Smooth muscle cell (in vitro differentiated cells): ENCODE measurements around the gene ZNF823. TPM values are rescaled to one million over a fixed set of nuclear protein-coding genes. Genes with fewer than 3 reads are reported as not detected.
"Not testable (repeated sequence)": the region's sequence is repeated elsewhere in the genome, so short reads cannot be mapped to it uniquely, and the experiment has no call there.

Experiments
- DNase-seq: peaks from one replicate; lab custom pipeline; 2025; ENCODE audit not compliant: unreplicated experiment; lab: John Stamatoyannopoulos, UW
- H2AFZ ChIP-seq: fragments of 200-600 bp; sonication (generic); 2 replicates; pipeline ENCODE4 v1.6.0; 2016; ENCODE audit warnings: antibody characterized with exemption, low read depth, mild to moderate bottlenecking
- H3F3A ChIP-seq: fragments of 200-600 bp; sonication (generic); 2 replicates; pipeline ENCODE4 v1.6.0; 2017; ENCODE audit warnings: antibody characterized with exemption, low read depth
- H3K27ac ChIP-seq: fragments of 200-600 bp; sonication (generic); 2 replicates; pipeline ENCODE4 v1.5.1; 2016; ENCODE audit warnings: low read depth, mild to moderate bottlenecking
- H3K27me3 ChIP-seq: fragments of 200-600 bp; sonication (generic); 2 replicates; pipeline ENCODE4 v1.6.1; 2016; ENCODE audit warnings: low read depth, mild to moderate bottlenecking
- H3K36me3 ChIP-seq: fragments of 200-600 bp; sonication (generic); 2 replicates; pipeline ENCODE4 v1.5.1; 2016; ENCODE audit warnings: low read depth
- H3K4me1 ChIP-seq: fragments of 200-600 bp; sonication (generic); 2 replicates; pipeline ENCODE4 v1.5.1; 2016; ENCODE audit warnings: low read depth
- H3K4me2 ChIP-seq: fragments of 200-600 bp; sonication (generic); 2 replicates; pipeline ENCODE4 v1.6.0; 2016; ENCODE audit warnings: mild to moderate bottlenecking
- H3K4me3 ChIP-seq: fragments of 200-600 bp; sonication (generic); 2 replicates; pipeline ENCODE4 v1.5.1; 2016; ENCODE audit warnings: mild to moderate bottlenecking
- H3K79me2 ChIP-seq: fragments of 200-600 bp; sonication (generic); 2 replicates; pipeline ENCODE4 v1.6.0; 2016; ENCODE audit warnings: low read depth, mild to moderate bottlenecking
- H3K9ac ChIP-seq: fragments of 200-600 bp; sonication (generic); 2 replicates; pipeline ENCODE4 v1.6.0; 2016; ENCODE audit warnings: low read depth
- H3K9me3 ChIP-seq: fragments of 200-600 bp; sonication (generic); replicated peaks from 2 replicates; pipeline ENCODE4 v1.5.1; 2016; ENCODE audit warnings: low read depth
- H4K20me1 ChIP-seq: fragments of 200-600 bp; sonication (generic); 2 replicates; pipeline ENCODE4 v1.6.0; 2016; ENCODE audit warnings: low read depth
- WGBS: methylation state at CpG from one replicate; pipeline ENCODE4 v1.1.7; 2016; ENCODE audit warnings: low lambda C conversion rate; 5-methylcytosine and 5-hydroxymethylcytosine counted together
- polyA plus RNA-seq: library from polyadenylated mRNA; unstranded; fragments of >200 nt; fragmentation: Nextera tagmentation; extraction: Ambion mirVana; gene quantifications from 2 replicates; pipeline ENCODE4 v1.2.1, GENCODE V29; 2016
- total RNA-seq: library from RNA; depleted of rRNA; stranded (reverse); fragments of >200 nt; gene quantifications from 2 replicates; pipeline ENCODE4 v1.2.3, GENCODE V29; 2014
- TF ChIP-seq, protein P1 (sequence below): fragments of 200-600 bp; sonication (generic); IDR thresholded peaks from 2 replicates; pipeline ENCODE4 v1.5.1; 2017; ENCODE audit warnings: borderline replicate concordance, mild to moderate bottlenecking, antibody characterized with exemption; ENCODE audit not compliant: insufficient read depth, poor library complexity, severe bottlenecking

The ZNF823 gene
- total and polyA plus RNA-seq, 2 experiments from 2014 or later, result 1.0 to 5.7 TPM

DNA sequence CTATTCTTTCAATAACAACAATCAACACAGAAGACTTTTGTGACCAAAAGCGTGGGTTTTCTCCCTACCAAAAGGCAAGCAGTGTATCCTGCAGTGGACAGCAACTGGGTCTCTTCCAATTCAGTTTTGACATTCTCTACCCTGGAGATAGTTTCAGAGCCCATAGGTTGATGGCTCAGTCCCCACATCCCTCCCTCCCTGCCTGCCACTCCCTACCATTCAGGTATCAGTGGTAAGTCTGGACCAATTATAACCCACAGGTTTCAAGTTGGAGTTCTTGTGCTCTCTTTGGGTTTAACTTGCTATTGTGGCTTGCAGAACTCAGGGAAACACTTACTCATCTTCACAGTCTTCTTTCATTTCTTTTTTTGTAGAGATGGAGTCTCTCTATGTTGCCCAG, 60.2 kb downstream of the ZNF823 start:
- Histone ChIP-seq H3K36me3 (no peaks in the 10 kb centered on the region), H3K27ac (no peak overlapping the region), H3K9me3 (peaks cover 14% of the 10 kb centered on the region), H3K4me1 (no peaks in the 10 kb centered on the region), H3K79me2 (no peaks in the 10 kb centered on the region), H3K27me3 (no peaks in the 10 kb centered on the region), H4K20me1 (no peaks in the 10 kb centered on the region), H2AFZ (no peak overlapping the region), H3K4me2 (no peak overlapping the region), H3F3A (no peaks in the 10 kb centered on the region), H3K9ac (no peak overlapping the region), H3K4me3 (no peak overlapping the region)
- no peak for DNase-seq
- TF ChIP-seq, protein P1, sequence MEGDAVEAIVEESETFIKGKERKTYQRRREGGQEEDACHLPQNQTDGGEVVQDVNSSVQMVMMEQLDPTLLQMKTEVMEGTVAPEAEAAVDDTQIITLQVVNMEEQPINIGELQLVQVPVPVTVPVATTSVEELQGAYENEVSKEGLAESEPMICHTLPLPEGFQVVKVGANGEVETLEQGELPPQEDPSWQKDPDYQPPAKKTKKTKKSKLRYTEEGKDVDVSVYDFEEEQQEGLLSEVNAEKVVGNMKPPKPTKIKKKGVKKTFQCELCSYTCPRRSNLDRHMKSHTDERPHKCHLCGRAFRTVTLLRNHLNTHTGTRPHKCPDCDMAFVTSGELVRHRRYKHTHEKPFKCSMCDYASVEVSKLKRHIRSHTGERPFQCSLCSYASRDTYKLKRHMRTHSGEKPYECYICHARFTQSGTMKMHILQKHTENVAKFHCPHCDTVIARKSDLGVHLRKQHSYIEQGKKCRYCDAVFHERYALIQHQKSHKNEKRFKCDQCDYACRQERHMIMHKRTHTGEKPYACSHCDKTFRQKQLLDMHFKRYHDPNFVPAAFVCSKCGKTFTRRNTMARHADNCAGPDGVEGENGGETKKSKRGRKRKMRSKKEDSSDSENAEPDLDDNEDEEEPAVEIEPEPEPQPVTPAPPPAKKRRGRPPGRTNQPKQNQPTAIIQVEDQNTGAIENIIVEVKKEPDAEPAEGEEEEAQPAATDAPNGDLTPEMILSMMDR, result no peak
- 94% methylated on average over 1 of the region's 1 CpG for WGBS

DNA sequence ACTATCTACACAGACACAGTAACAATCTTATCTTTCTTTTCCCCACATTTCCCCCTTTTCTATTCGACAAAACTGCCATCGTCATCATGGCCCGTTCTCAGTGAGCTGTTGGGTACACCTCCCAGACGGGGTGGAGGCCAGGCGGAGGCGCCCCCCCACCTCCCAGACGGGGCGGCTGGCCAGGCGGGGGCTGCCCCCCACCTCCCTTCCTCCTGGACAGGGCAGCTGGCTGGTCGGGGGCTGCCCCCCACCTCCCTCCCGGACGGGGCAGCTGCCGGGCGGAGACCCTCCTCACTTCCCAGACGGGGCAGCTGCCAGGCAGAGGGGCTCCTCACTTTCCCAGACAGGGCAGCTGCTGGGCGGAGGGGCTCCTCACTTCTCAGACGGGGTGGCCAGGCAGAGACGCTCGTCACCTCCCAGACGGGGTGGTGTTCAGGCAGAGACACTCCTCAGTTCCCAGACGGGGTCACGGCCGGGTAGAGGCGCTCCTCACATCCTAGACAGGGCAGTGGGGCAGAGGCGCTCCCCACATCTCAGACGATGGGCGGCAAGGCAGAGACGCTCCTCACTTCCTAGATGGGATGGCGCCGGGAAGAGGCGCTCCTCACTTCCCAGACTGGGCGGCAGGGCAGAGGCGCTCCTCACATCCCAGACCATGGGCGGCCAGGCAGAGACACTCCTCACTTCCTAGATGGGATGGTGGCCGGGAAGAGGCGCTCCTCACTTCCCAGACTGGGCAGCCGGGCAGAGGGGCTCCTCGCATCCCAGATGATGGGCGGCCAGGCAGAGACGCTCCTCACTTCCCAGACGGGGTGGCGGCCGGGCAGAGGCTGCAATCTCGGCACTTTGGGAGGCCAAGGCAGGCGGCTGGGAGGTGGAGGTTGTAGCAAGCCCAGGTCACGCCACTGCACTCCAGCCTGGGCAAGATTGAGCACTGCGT, 61.8 kb downstream of the ZNF823 start:
- not testable (repeated sequence) for H3K27ac ChIP-seq, H4K20me1 ChIP-seq, H3F3A ChIP-seq, H3K9ac ChIP-seq, H3K4me3 ChIP-seq, H3K4me1 ChIP-seq, DNase-seq, H3K4me2 ChIP-seq, H3K36me3 ChIP-seq, H3K79me2 ChIP-seq, H2AFZ ChIP-seq, H3K27me3 ChIP-seq
- H3K9me3 ChIP-seq, result peaks cover 12% of the 10 kb centered on the region
- WGBS, result 98% methylated on average over 37 of the region's 47 CpGs

DNA sequence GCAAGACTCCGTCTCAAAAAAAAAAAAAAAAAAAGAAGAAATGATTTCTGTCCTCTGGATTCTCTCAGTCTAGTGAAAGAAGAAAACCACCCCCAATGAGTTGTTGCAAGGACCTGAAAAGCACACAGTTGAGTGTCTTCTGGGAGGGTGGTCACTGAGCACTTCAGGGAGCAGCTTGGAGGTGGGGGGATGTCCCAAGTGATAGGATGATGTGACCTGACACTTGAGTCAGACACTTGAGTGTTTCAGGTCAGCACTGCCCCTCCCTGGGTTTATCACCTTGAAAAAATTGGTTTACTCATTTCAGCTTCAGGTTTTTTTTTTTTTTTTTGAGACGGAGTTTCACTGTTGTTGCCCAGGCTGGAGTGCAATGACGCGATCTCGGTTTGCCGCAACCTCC, 63.2 kb downstream of the ZNF823 start:
- Histone ChIP-seq H3K9ac (no peak overlapping the region), H3K4me3 (no peak overlapping the region), H3K4me1 (no peaks in the 10 kb centered on the region), H3K4me2 (no peak overlapping the region), H3F3A (no peaks in the 10 kb centered on the region), H3K36me3 (no peaks in the 10 kb centered on the region), H3K79me2 (no peaks in the 10 kb centered on the region), H4K20me1 (no peaks in the 10 kb centered on the region), H2AFZ (no peak overlapping the region), H3K27ac (no peak overlapping the region), H3K9me3 (peaks cover 5% of the 10 kb centered on the region), H3K27me3 (no peaks in the 10 kb centered on the region)
- no peak for DNase-seq
- 97% methylated on average over 6 of the region's 6 CpGs for WGBS
- TF ChIP-seq, protein P1, result no peak

DNA sequence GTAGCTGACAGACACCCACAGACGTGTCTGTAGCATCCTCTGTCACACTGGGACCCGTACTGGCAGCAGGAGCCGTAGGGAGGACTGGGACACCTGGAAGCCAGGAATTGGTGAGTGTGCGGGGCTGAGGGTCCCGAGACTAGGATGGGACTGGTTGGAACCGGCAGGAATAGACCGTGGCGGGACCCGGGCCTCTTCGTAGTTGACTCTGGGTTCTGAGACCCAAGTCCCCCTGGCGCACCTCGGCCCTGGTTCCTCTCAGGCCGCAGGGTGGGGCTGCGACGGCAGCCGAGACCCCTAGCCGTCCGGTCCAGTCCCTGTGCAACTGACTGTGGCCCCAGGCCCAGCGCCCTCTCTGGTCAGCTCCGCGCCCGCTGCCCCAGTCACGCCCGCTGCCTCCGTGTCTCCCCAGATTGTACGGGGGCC, 64.7 kb downstream of the ZNF823 start:
- Histone ChIP-seq H3K27ac (no peak overlapping the region), H3K9ac (no peak overlapping the region), H3K4me2 (peak overlapping the region; percentile 88), H3K9me3 (no peaks in the 10 kb centered on the region), H2AFZ (peak overlapping the region; percentile 92), H3K36me3 (no peaks in the 10 kb centered on the region), H3F3A (no peaks in the 10 kb centered on the region), H3K79me2 (no peaks in the 10 kb centered on the region), H3K4me1 (no peaks in the 10 kb centered on the region), H3K27me3 (no peaks in the 10 kb centered on the region), H3K4me3 (peak overlapping the region; percentile 51), H4K20me1 (no peaks in the 10 kb centered on the region)
- no peak for DNase-seq
- 15% methylated on average over 20 of the region's 26 CpGs for WGBS
- TF ChIP-seq, protein P1, result no peak
